ENCODE results near the gene SIM1. TPM values are rescaled to one million over a fixed set of nuclear protein-coding genes. Genes with fewer than 3 reads are reported as not detected.

Gene SIM1
- total and polyA plus RNA-seq, 2 of the 8 experiments (the other 6 are each of a cell fraction or from before 2014, with no cell fraction given) = 0.02 to 0.39 TPM

GRCh38 chr6:100512203-100512862 is 47.6 kb upstream of the SIM1 start:
- Histone ChIP-seq H3K23ac (ENCODE audit: insufficient read length) (no peak overlapping the region), H3K79me2 (ENCODE audit: control insufficient read depth in 1 of 2, insufficient read depth in 2 of 2, low read length in 2 of 2) (no peaks in the 10 kb centered on the region), H2BK5ac (ENCODE audit: low read depth, low read length) (no peak overlapping the region), H3K23me2 (ENCODE audit: low read depth, low read length) (no peaks in the 10 kb centered on the region), H3K4me3 (ENCODE audit: extremely low read depth in 1 of 4, insufficient read depth in 2 of 4, low read depth in 3 of 4, low read length in 4 of 4) (no peak overlapping the region), H2BK15ac (ENCODE audit: low read length) (no peak overlapping the region), H2BK120ac (replicated peaks; ENCODE audit: low read depth, low read length) (no peak overlapping the region), H3K4me1 (replicated peaks in 1 of 4; ENCODE audit: control insufficient read depth in 3 of 4, insufficient read depth in 4 of 4, low read length in 3 of 4) (no peaks in the 10 kb centered on the region), H3K79me1 (ENCODE audit: low read depth, low read length) (no peaks in the 10 kb centered on the region), H3K14ac (ENCODE audit: insufficient read length) (no peak overlapping the region), H4K91ac (replicated peaks; ENCODE audit: insufficient read length, low read length) (no peak overlapping the region), H3K56ac (replicated peaks; ENCODE audit: insufficient read length, low read depth, low read length) (no peak overlapping the region), H4K20me1 (replicated peaks in 1 of 2; ENCODE audit: control insufficient read depth in 1 of 2, insufficient read depth in 2 of 2, low read length in 2 of 2) (no peaks in the 10 kb centered on the region), H4K8ac (ENCODE audit: extremely low read depth, insufficient read depth, low read length) (no peak overlapping the region), H3K4ac (replicated peaks; ENCODE audit: insufficient read length, low read depth, low read length) (no peak overlapping the region), H2BK12ac (ENCODE audit: low read depth, low read length) (no peak overlapping the region), H3K36me3 (ENCODE audit: control insufficient read depth in 2 of 4, insufficient read depth in 4 of 4, low read length in 3 of 4) (peaks cover 0 to 14% (median 9%) of the 10 kb centered on the region in 4 experiments; a peak in 5 of 8 replicates), H3K4me2 (ENCODE audit: insufficient read depth in 1 of 2, low read depth in 2 of 2, low read length in 2 of 2) (no peak overlapping the region), H3K27ac (ENCODE audit: low read depth, low read length) (no peak overlapping the region), H3K27me3 (replicated peaks in 1 of 4; ENCODE audit: control insufficient read depth in 3 of 4, extremely low read depth in 1 of 4, insufficient read depth in 3 of 4, low read length in 3 of 4) (no peaks in the 10 kb centered on the region), H2AFZ (ENCODE audit: low read length) (no peak overlapping the region), H3K9me3 (ENCODE audit: insufficient read depth in 2 of 2, low read depth in 1 of 2, low read length in 1 of 2) (no peaks in the 10 kb centered on the region), H4K5ac (ENCODE audit: insufficient read length, low read depth, low read length) (no peak overlapping the region), H2BK20ac (ENCODE audit: low read length) (no peak overlapping the region), H3K18ac (ENCODE audit: extremely low read depth, low read length) (no peak overlapping the region), H2AK5ac (ENCODE audit: low read depth, low read length) (no peak overlapping the region), H3K9ac (replicated peaks in 1 of 4; ENCODE audit: extremely low read depth in 1 of 4, low read depth in 3 of 4, low read length in 3 of 4) (no peak overlapping the region)
- WGBS, 2 experiments (ENCODE audit: extremely low coverage in 1 of 2, insufficient coverage in 1 of 2, insufficient read length in 1 of 2, insufficient replicate concordance in 2 of 2, low coverage in 1 of 2, low lambda C conversion rate in 2 of 2, missing lambda C conversion rate in 1 of 2) = 85% methylated on average over 6 of the region's 6 CpGs; no CpG with 5 or more reads in 1 of the 2 experiments
- DNase-seq (ENCODE audit: low read depth in 1 of 2, low spot score in 2 of 2) = no peak
- ChIA-PET CTCF (ENCODE audit: partially characterized antibody) (interaction anchor here (1.2 to 1.6 kb wide), 3 partner anchors 9 to 19 kb away, joined by 3 to 6 read pairs (median 4); no protein-coding TSS in a partner anchor), POLR2A (ENCODE audit: partially characterized antibody) (interaction anchor here (0.7 kb wide), 1 partner anchor 169 kb away, joined by 3 read pairs; no protein-coding TSS in a partner anchor)
- TF ChIP-seq CHD2 (IDR thresholded peaks at IDR 0.05; ENCODE audit: low read length) (no peak), TBP (IDR thresholded peaks at IDR 0.05; ENCODE audit: low read depth, low read length) (no peak), SIRT6 (IDR thresholded peaks at IDR 0.05; ENCODE audit: low read length) (no peak), NRF1 (IDR thresholded peaks at IDR 0.05; ENCODE audit: low read depth, low read length) (no peak)
- FAIRE-seq = no peak
